ENCODE measurements around the gene SRI. TPM values are rescaled to one million over a fixed set of nuclear protein-coding genes. Genes with fewer than 3 reads are reported as not detected.
"Not testable (repeated sequence)": the region's sequence is repeated elsewhere in the genome, so short reads cannot be mapped to it uniquely, and the experiment has no call there.

SRI gene
- total RNA-seq, 2 experiments from 2014 or later, result 44.3 to 45.7 TPM

- Histone ChIP-seq H3K27me3 (ENCODE audit: control insufficient read depth in 1 of 2, insufficient read depth in 2 of 2, low read length in 2 of 2) (no peaks in the 10 kb centered on the region), H3K4me3 (ENCODE audit: low read length) (no peak overlapping the region), H3K9me3 (ENCODE audit: control insufficient read depth in 1 of 2, insufficient read depth in 1 of 2, low read length in 2 of 2) (no peaks in the 10 kb centered on the region), H3K4me1 (ENCODE audit: insufficient read depth, low read length) (no peaks in the 10 kb centered on the region), H3K36me3 (ENCODE audit: insufficient read depth, low read length) (no peaks in the 10 kb centered on the region), H3K27ac (ENCODE audit: low read depth in 1 of 2, low read length in 2 of 2) (no peak overlapping the region)
- H3K27ac Mint-ChIP-seq, result no peak overlapping the region
- intact Hi-C loops (cut with DNase I, micrococcal nuclease), result no loop called here
- no peaks in the 10 kb centered on the region for H3K36me3 Mint-ChIP-seq (ENCODE audit: low read depth)
- CTCF ChIA-PET, result no interaction called here
- POLR2A ChIA-PET, result no interaction called here
- DNase-seq (no peak), ATAC-seq (ENCODE audit: poor library complexity) (no peak)
- H3K27me3 Mint-ChIP-seq, result peaks cover 13% of the 10 kb centered on the region
- no peak overlapping the region for H3K4me3 Mint-ChIP-seq
- no peaks in the 10 kb centered on the region for H3K4me1 Mint-ChIP-seq (ENCODE audit: low read depth)
- H3K9me3 Mint-ChIP-seq, result peaks cover 3% of the 10 kb centered on the region
- TF ChIP-seq, protein P1, sequence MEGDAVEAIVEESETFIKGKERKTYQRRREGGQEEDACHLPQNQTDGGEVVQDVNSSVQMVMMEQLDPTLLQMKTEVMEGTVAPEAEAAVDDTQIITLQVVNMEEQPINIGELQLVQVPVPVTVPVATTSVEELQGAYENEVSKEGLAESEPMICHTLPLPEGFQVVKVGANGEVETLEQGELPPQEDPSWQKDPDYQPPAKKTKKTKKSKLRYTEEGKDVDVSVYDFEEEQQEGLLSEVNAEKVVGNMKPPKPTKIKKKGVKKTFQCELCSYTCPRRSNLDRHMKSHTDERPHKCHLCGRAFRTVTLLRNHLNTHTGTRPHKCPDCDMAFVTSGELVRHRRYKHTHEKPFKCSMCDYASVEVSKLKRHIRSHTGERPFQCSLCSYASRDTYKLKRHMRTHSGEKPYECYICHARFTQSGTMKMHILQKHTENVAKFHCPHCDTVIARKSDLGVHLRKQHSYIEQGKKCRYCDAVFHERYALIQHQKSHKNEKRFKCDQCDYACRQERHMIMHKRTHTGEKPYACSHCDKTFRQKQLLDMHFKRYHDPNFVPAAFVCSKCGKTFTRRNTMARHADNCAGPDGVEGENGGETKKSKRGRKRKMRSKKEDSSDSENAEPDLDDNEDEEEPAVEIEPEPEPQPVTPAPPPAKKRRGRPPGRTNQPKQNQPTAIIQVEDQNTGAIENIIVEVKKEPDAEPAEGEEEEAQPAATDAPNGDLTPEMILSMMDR (IDR thresholded peaks at IDR 0.05), result no peak
Measured at GRCh38 chr7:88268051-88268450, 48.2 kb upstream of the SRI start.

DNA sequence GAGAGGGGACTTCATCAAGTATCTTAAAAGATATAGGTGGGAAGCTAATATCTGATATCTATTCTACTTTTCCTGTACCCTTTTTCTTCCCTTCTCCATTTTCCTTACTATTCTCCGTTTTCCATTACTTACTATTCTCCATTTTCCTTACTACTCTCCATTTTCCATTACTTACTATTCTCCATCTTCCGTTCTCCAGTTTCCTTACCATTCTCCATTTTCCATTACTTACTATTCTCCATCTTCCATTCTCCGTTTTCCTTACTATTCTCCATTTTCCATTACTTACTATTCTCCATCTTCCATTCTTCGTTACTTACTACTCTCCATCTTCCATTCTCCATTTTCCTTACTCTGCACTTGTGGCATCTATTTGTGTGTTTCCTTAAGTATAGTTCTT, 47.6 kb upstream of the SRI start:
- ATAC-seq (ENCODE audit: poor library complexity) (no peak), DNase-seq (no peak)
- Histone ChIP-seq H3K36me3 (ENCODE audit: insufficient read depth, low read length) (no peaks in the 10 kb centered on the region), H3K27ac (ENCODE audit: low read depth in 1 of 2, low read length in 2 of 2) (no peak overlapping the region), H3K4me3 (ENCODE audit: low read length) (no peak overlapping the region), H3K9me3 (ENCODE audit: control insufficient read depth in 1 of 2, insufficient read depth in 1 of 2, low read length in 2 of 2) (no peaks in the 10 kb centered on the region), H3K27me3 (ENCODE audit: control insufficient read depth in 1 of 2, insufficient read depth in 2 of 2, low read length in 2 of 2) (no peaks in the 10 kb centered on the region), H3K4me1 (ENCODE audit: insufficient read depth, low read length) (no peaks in the 10 kb centered on the region)
- no peaks in the 10 kb centered on the region for H3K36me3 Mint-ChIP-seq (ENCODE audit: low read depth)
- peaks cover 3% of the 10 kb centered on the region for H3K9me3 Mint-ChIP-seq
- CTCF ChIA-PET, result no interaction called here
- H3K27me3 Mint-ChIP-seq, result peaks cover 13% of the 10 kb centered on the region
- no peak overlapping the region for H3K27ac Mint-ChIP-seq
- no peaks in the 10 kb centered on the region for H3K4me1 Mint-ChIP-seq (ENCODE audit: low read depth)
- POLR2A ChIA-PET, result no interaction called here
- no peak overlapping the region for H3K4me3 Mint-ChIP-seq
- intact Hi-C loops (cut with DNase I, micrococcal nuclease), result no loop called here
- TF ChIP-seq, protein P1 (IDR thresholded peaks at IDR 0.05), result no peak

- H3K4me3 ChIP-seq (ENCODE audit: low read length); H3K27ac Mint-ChIP-seq; H3K27ac ChIP-seq (ENCODE audit: low read depth in 1 of 2, low read length in 2 of 2); H3K4me1 Mint-ChIP-seq (ENCODE audit: low read depth); H3K4me1 ChIP-seq (ENCODE audit: insufficient read depth, low read length); H3K36me3 Mint-ChIP-seq (ENCODE audit: low read depth); H3K9me3 ChIP-seq (ENCODE audit: control insufficient read depth in 1 of 2, insufficient read depth in 1 of 2, low read length in 2 of 2); H3K9me3 Mint-ChIP-seq; intact Hi-C loops (cut with DNase I, micrococcal nuclease); POLR2A ChIA-PET; ATAC-seq (ENCODE audit: poor library complexity); H3K36me3 ChIP-seq (ENCODE audit: insufficient read depth, low read length); H3K4me3 Mint-ChIP-seq; H3K27me3 ChIP-seq (ENCODE audit: control insufficient read depth in 1 of 2, insufficient read depth in 2 of 2, low read length in 2 of 2): not testable (repeated sequence)
- peaks cover 10% of the 10 kb centered on the region for H3K27me3 Mint-ChIP-seq
- DNase-seq, result peak in 2 of 14 experiments; percentile 20 to 26
- CTCF ChIA-PET, result interaction anchor here (0.7 kb wide), 2 partner anchors 20 to 24 kb away, joined by 3 to 4 read pairs; no protein-coding TSS in a partner anchor
Measured at GRCh38 chr7:88264987-88265386, 45.1 kb upstream of the SRI start.

DNA sequence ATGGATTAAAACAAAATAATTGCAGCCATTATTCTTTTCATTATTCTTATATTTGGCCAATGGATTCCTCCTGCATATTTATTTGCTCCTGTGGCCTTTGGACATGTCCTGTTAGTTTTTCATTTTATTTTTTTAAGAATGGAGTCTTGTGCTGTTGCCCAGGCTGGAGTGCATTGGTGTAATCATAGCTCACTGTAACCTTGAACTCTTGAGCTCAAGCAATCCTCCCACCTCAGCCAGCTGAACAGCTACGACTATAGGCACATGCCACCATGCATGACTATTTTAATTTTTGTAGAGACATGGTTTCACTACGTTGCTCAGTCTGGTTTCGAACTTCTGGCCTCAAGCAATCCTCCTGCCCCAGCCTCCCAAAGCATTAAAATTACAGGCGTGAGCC, 42.7 kb upstream of the SRI start:
- DNase-seq (no peak), ATAC-seq (ENCODE audit: poor library complexity) (no peak)
- POLR2A ChIA-PET, result no interaction called here
- Histone ChIP-seq H3K4me1 (ENCODE audit: insufficient read depth, low read length) (no peaks in the 10 kb centered on the region), H3K9me3 (ENCODE audit: control insufficient read depth in 1 of 2, insufficient read depth in 1 of 2, low read length in 2 of 2) (no peaks in the 10 kb centered on the region), H3K36me3 (ENCODE audit: insufficient read depth, low read length) (no peaks in the 10 kb centered on the region), H3K27ac (ENCODE audit: low read depth in 1 of 2, low read length in 2 of 2) (no peak overlapping the region), H3K4me3 (ENCODE audit: low read length) (no peak overlapping the region), H3K27me3 (ENCODE audit: control insufficient read depth in 1 of 2, insufficient read depth in 2 of 2, low read length in 2 of 2) (no peaks in the 10 kb centered on the region)
- Mint-ChIP-seq H3K27me3 (peaks cover 19% of the 10 kb centered on the region), H3K36me3 (ENCODE audit: low read depth) (no peaks in the 10 kb centered on the region), H3K4me3 (no peak overlapping the region), H3K9me3 (peaks cover 2% of the 10 kb centered on the region), H3K4me1 (ENCODE audit: low read depth) (no peaks in the 10 kb centered on the region), H3K27ac (no peak overlapping the region)
- TF ChIP-seq, protein P1 (IDR thresholded peaks at IDR 0.05), result no peak
- CTCF ChIA-PET, result interaction anchor here (1.4 kb wide), 1 partner anchor 8 kb away, joined by 3 read pairs; no protein-coding TSS in a partner anchor
- intact Hi-C loops (cut with DNase I, micrococcal nuclease), result no loop called here
